ENCODE data around the gene OR2T12.

- TF ChIP-seq TAF1 (IDR thresholded peaks at IDR 0.05; ENCODE audit: low read depth, low read length), result no peak
- no peak for TF ChIP-seq POLR2A (IDR thresholded peaks at IDR 0.05; ENCODE audit: low read depth, low read length)
- TF ChIP-seq POLR2AphosphoS5 (IDR thresholded peaks at IDR 0.05; ENCODE audit: low read depth, low read length), result no peak
These were observed 13.6 kb upstream of the OR2T12 start for GRCh38 chr1:248316796-248317195.

Measured in GM12891 (cell line).